Activated CD4-positive, alpha-beta T cell treated with anti-CD3 and anti-CD28 coated beads, Interleukin-2, amount 10 ng/mL, durations not matched to agents 7 days and 5 days (primary cell): ENCODE measurements around the gene FGF2. TPM values are rescaled to one million over a fixed set of nuclear protein-coding genes. Genes with fewer than 3 reads are reported as not detected.
"Not testable (repeated sequence)": the region's sequence is repeated elsewhere in the genome, so short reads cannot be mapped to it uniquely, and the experiment has no call there.

ENCODE experiments used
- CTCF ChIA-PET: fragments of 350-600 bp; sonication (Branson Sonifier 250); formaldehyde crosslinking; loops from one replicate; lab custom pipeline; 2021; ENCODE audit warnings: antibody characterized with exemption; lab: Charles Lee
- POLR2A ChIA-PET: fragments of 350-600 bp; sonication (Branson Sonifier 250); formaldehyde crosslinking; loops from one replicate; lab custom pipeline; 2021; ENCODE audit warnings: antibody characterized with exemption; lab: Charles Lee
- DNase-seq: peaks from one replicate; pipeline ENCODE4 v3.0.0-alpha.2; 2020
- H3K27ac Mint-ChIP-seq: one replicate; pipeline ENCODE4 v1.8.0; 2021; ENCODE audit warnings: mild to moderate bottlenecking, moderate library complexity, mixed read lengths
- H3K27me3 Mint-ChIP-seq: one replicate; pipeline ENCODE4 v1.8.0; 2021; ENCODE audit warnings: mixed read lengths
- H3K36me3 Mint-ChIP-seq: one replicate; pipeline ENCODE4 v1.8.0; 2021; ENCODE audit warnings: low read depth, mixed read lengths
- H3K4me1 Mint-ChIP-seq: one replicate; pipeline ENCODE4 v1.8.0; 2021; ENCODE audit warnings: mixed read lengths
- H3K4me3 Mint-ChIP-seq: one replicate; pipeline ENCODE4 v1.8.0; 2021; ENCODE audit warnings: mild to moderate bottlenecking, moderate library complexity, mixed read lengths
- H3K9me3 Mint-ChIP-seq: one replicate; pipeline ENCODE4 v1.8.0; 2021; ENCODE audit warnings: mixed read lengths
- total RNA-seq, 2 experiments: library from RNA; stranded (reverse); gene quantifications; one replicate each; pipeline ENCODE4 v1.2.3, GENCODE V29; 2021

FGF2 gene
- total RNA-seq, 2 experiments from 2014 or later = 0.02 TPM; not detected in 1

DNA sequence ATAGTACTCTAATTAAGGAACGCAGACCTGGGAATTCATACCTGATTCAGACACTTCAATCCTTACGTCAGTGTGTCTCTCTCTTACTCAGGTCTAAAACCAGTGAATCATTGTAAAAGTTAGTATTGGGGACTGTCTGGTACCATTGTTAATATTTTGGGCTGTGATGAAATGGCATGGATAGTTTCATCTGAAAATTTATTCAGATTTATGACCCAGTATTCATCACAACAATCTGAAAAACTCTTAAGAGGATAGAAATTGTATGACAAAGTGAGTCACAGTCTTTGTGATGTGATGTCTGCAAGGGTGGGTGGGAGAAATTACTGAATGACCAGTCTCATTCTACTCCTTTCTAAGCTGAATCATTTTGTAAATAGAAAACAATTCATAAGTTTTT lies 10.3 kb downstream of the FGF2 start:
- ChIA-PET CTCF (no interaction called here), POLR2A (no interaction called here)
- Mint-ChIP-seq H3K9me3 (no peaks in the 10 kb centered on the region), H3K4me3 (no peak overlapping the region), H3K36me3 (no peaks in the 10 kb centered on the region), H3K27me3 (peaks cover 29% of the 10 kb centered on the region), H3K4me1 (no peaks in the 10 kb centered on the region), H3K27ac (no peak overlapping the region)
- DNase-seq = no peak

DNA sequence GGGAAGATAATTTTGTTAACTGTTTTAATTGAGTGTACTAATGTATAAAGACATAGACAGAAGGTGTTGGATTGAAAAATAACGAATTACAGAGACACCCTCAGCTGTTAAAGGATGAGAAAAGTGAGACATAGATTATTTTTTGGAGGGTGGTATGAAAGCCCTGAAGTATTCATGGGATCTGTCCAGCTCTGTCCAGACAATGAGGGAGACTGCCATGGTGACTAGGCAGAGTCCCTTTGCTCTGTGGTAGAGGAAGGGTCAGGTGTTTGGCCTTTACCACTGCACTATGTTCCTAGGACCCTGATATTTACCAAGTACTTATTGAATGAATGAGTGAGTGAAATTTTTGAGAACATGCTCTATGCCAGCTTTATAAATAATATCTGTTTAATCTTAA lies 11.4 kb downstream of the FGF2 start:
- Mint-ChIP-seq H3K4me1 (no peaks in the 10 kb centered on the region), H3K36me3 (no peaks in the 10 kb centered on the region), H3K9me3 (no peaks in the 10 kb centered on the region), H3K4me3 (no peak overlapping the region), H3K27me3 (peaks cover 25% of the 10 kb centered on the region), H3K27ac (no peak overlapping the region)
- CTCF ChIA-PET = no interaction called here
- POLR2A ChIA-PET = no interaction called here
- no peak for DNase-seq

DNA sequence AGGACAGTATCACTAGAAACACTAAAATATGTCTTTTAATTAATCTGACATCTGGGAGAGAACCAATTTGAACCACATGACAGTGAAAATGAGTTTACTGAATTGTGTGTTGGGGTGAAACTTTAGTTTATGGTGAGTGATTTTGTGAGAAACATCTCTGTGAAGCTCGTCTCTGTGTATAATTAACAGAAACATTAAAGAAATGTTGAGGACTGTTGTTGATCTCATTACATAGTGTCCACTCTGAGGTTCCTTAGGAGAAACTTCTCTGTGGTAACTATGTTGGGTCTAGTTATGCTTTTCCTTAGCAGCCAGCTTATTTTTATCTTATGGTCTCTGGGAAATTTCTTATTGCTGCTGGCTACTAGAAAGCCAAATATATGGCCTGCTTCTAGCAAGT lies 15.8 kb downstream of the FGF2 start:
- H3K9me3 Mint-ChIP-seq = peaks cover 2% of the 10 kb centered on the region
- no peak overlapping the region for H3K4me3 Mint-ChIP-seq
- H3K27me3 Mint-ChIP-seq = peaks cover 19% of the 10 kb centered on the region
- DNase-seq = no peak
- ChIA-PET CTCF (no interaction called here), POLR2A (no interaction called here)
- no peak overlapping the region for H3K27ac Mint-ChIP-seq
- H3K36me3 Mint-ChIP-seq = no peaks in the 10 kb centered on the region
- H3K4me1 Mint-ChIP-seq = no peaks in the 10 kb centered on the region

DNA sequence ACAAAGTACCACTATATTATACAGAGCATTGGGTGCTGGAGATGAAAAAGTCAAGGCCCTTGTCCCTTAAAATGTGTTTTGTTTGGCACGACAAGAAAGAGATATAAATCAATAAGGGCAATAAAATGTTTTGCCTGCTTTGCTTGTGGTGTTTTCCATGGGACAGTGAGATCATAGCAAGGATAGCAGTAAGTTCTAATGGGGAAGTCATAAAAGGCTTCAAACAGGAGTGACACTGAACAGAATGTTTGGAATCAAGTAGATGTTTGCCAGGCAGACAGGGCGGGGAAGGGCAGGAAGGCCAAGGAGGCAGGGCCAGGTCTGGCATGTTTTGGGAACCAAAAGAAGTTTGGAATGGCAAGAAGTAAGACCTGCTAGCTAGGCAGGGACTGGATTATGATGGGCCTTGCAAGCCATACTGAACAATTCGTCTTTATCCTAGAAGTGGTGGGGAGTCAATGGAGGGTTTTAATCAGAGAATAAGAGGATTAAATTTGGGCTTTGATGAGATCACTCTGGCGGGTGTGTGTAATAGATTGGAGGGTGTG lies 16.4 kb downstream of the FGF2 start:
- Mint-ChIP-seq H3K36me3 (no peaks in the 10 kb centered on the region), H3K27ac (no peak overlapping the region), H3K4me1 (no peaks in the 10 kb centered on the region), H3K4me3 (no peak overlapping the region), H3K9me3 (peaks cover 2% of the 10 kb centered on the region), H3K27me3 (peaks cover 14% of the 10 kb centered on the region)
- ChIA-PET POLR2A (no interaction called here), CTCF (no interaction called here)
- DNase-seq = no peak

DNA sequence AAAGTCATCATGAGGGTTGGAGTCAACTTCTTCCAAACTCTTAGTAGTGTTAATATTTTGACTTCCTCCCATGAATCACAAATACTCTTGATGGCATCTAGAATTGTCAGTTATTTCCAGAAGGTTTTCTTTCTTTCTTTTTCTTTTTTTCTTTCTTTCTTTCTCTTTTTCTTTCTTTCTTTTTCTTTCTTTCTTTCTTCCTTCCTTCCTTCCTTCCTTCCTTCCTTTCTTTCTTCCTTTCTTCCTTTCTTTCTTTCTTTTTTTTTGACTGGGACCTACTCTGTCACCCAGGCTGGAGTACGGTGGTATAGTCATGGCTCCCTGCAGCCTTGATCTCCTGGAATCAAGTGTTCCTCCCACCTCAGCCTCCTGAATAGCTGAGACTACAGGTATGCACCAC lies 17.8 kb downstream of the FGF2 start:
- H3K36me3 Mint-ChIP-seq, H3K4me3 Mint-ChIP-seq, H3K9me3 Mint-ChIP-seq, DNase-seq, POLR2A ChIA-PET, H3K27ac Mint-ChIP-seq, H3K4me1 Mint-ChIP-seq, H3K27me3 Mint-ChIP-seq: not testable (repeated sequence)
- CTCF ChIA-PET = interaction anchor here (0.9 kb wide), 1 partner anchor 10 kb away, joined by 3 read pairs; no protein-coding TSS in a partner anchor

DNA sequence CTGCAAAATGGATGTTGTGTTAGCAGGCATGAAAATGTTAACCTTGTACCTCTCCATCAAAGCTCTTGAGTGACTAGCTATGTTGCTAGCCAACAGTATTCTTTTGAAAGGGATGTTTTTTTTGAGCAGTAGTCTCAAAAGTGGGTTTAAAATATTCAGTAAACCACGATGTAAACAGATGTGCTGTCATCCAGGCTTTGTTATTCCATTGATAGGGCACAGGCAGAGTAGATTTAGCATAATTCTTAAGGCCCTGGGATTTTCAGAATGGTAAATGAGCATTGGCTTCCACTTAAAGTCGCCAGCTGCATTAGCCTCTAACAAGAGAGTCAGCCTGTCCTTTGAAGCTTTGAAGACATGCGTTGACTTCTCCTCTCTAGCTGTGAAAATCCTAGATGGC lies 18.4 kb downstream of the FGF2 start:
- ChIA-PET CTCF (interaction anchor here (0.9 kb wide), 1 partner anchor 11 kb away, joined by 3 read pairs; no protein-coding TSS in a partner anchor), POLR2A (no interaction called here)
- Mint-ChIP-seq H3K4me3 (no peak overlapping the region), H3K4me1 (no peaks in the 10 kb centered on the region), H3K27ac (no peak overlapping the region), H3K9me3 (peaks cover 2% of the 10 kb centered on the region), H3K27me3 (peaks cover 8% of the 10 kb centered on the region), H3K36me3 (no peaks in the 10 kb centered on the region)
- DNase-seq = no peak

DNA sequence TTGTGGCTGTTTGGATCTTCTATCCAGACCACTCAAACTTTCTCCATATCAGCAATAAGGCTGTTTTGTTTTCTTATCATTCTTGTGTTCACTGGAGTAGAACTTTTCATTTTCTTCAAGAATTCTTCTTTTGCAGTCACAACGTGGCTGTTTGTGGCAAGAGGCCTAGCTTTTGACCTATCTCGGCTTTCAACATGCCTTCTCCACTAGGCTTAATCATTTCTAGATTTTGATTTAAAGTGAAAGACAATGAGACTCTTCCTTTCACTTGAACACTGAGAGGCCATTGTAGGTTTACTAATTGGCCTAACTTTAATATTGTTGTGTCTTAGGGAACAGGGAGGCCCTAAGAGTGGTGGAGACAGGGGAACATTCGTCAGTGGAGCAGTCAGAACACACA lies 19.1 kb downstream of the FGF2 start:
- ChIA-PET POLR2A (no interaction called here), CTCF (no interaction called here)
- no peaks in the 10 kb centered on the region for H3K4me1 Mint-ChIP-seq
- H3K9me3 Mint-ChIP-seq = peaks cover 2% of the 10 kb centered on the region
- no peak overlapping the region for H3K4me3 Mint-ChIP-seq
- no peak overlapping the region for H3K27ac Mint-ChIP-seq
- no peaks in the 10 kb centered on the region for H3K36me3 Mint-ChIP-seq
- H3K27me3 Mint-ChIP-seq = peaks cover 11% of the 10 kb centered on the region
- DNase-seq = no peak

DNA sequence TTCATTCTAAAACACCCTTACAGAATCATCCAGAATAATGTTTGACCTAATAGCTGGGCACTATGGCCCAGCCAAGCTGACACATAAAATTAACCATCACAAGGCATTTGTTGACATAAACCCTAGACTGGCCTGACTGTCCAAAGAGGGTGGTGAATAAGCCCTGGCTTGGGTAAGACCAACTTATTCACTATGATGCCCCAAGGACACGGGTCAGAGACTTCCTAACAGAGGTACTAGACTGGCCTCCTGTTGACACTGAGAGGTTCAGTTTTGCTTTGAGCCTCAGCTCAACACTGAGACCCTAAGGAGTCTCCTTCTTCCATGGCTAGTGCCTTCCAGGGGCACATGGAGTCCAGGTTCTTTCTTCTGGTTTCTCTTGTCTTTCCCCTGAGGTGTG lies 21.3 kb downstream of the FGF2 start:
- Mint-ChIP-seq H3K4me1 (no peaks in the 10 kb centered on the region), H3K27ac (no peak overlapping the region), H3K9me3 (peaks cover 2% of the 10 kb centered on the region), H3K36me3 (no peaks in the 10 kb centered on the region), H3K4me3 (no peak overlapping the region), H3K27me3 (peaks cover 13% of the 10 kb centered on the region)
- ChIA-PET POLR2A (no interaction called here), CTCF (interaction anchor here (0.8 kb wide), 1 partner anchor 14 kb away, joined by 3 read pairs; no protein-coding TSS in a partner anchor)
- no peak for DNase-seq

DNA sequence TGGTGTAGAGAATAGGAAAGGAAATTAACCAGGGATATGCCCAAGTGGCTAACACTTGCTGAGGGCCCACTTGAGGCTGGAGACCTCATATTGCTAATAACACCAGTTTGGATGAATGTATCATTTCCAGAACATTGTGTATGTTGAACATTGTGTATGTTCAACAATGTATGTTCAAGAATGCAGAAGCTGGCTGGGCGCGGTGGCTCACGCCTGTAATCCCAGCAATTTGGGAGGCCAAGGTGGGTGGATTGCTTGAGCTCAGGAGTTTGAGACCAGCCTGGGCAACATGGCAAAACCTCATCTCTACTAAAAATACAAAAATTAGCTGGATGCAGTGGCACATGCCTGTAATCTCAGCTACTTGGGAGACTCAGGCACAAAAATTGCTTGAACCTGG lies 23.2 kb downstream of the FGF2 start:
- H3K4me3 Mint-ChIP-seq, H3K4me1 Mint-ChIP-seq, H3K36me3 Mint-ChIP-seq, H3K9me3 Mint-ChIP-seq, POLR2A ChIA-PET, H3K27ac Mint-ChIP-seq, CTCF ChIA-PET, DNase-seq: not testable (repeated sequence)
- H3K27me3 Mint-ChIP-seq = peaks cover 14% of the 10 kb centered on the region

DNA sequence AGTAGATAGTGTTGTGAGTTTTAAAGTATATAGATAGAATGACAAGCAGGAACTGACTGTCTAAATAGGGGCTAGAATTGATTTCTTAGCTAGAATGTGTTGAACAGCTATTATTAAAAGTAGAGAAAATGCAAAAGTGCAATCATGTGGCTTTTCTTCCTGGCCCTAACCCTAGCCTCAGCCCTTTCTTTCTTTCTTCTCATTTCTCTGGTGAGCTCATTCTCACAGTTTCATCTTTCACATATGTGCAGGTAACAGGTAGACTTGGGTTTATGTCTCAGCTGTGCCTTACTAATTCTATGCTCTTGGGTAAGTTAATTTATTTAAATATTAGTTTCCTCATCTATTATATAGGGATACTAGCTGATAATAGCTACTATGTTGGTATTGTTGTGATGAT lies 24.9 kb downstream of the FGF2 start:
- no peak for DNase-seq
- Mint-ChIP-seq H3K36me3 (no peaks in the 10 kb centered on the region), H3K27ac (no peak overlapping the region), H3K9me3 (no peaks in the 10 kb centered on the region), H3K4me3 (no peak overlapping the region), H3K27me3 (peaks cover 18% of the 10 kb centered on the region), H3K4me1 (peaks cover 2% of the 10 kb centered on the region)
- POLR2A ChIA-PET = no interaction called here
- CTCF ChIA-PET = no interaction called here

DNA sequence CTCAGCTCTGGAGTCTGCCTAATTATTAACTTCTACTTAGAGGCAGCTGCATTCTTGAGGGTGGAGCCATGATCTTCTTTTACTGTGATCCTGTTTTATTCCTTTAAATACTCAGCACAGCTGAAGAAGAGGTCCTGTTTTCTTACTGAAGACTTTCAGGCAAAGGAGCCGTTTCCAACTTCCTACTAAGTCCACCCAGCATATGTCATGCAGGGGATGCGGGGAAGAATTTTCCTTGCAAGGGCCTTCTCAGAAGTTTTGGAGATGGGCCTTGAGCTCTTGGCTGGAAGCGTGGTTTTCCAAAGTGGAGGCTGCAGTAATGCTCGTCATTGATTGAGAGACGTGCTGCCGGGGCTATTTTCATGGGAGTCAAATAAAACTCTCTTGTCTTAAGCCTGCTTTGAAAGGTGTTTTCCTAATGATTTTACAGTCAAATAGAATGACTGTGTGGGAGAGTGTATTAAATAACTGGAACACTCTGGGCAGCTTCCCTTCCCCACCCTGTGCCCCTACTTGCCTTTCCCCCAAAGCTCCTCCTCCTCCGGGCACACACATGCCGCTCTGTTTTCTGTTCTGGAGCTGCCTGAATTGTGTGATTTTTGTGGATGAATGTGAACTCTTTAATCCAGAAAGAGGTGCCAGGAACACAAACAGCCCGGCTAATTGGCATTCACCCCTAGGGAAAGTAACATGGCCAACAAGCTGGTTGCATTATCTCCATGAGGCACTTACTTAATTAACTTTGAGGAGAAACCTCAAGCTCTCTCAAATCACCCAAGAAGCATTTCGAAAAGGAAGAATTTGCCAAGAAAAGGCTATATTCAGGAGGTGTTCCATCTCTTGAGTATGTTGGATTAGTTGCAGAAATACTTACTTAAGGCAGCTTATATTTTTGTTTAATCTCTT lies 28.1 kb downstream of the FGF2 start:
- Mint-ChIP-seq H3K27ac (no peak overlapping the region), H3K36me3 (no peaks in the 10 kb centered on the region), H3K4me3 (no peak overlapping the region), H3K4me1 (peaks cover 2% of the 10 kb centered on the region), H3K9me3 (no peaks in the 10 kb centered on the region), H3K27me3 (peaks cover 33% of the 10 kb centered on the region)
- ChIA-PET CTCF (no interaction called here), POLR2A (no interaction called here)
- no peak for DNase-seq

DNA sequence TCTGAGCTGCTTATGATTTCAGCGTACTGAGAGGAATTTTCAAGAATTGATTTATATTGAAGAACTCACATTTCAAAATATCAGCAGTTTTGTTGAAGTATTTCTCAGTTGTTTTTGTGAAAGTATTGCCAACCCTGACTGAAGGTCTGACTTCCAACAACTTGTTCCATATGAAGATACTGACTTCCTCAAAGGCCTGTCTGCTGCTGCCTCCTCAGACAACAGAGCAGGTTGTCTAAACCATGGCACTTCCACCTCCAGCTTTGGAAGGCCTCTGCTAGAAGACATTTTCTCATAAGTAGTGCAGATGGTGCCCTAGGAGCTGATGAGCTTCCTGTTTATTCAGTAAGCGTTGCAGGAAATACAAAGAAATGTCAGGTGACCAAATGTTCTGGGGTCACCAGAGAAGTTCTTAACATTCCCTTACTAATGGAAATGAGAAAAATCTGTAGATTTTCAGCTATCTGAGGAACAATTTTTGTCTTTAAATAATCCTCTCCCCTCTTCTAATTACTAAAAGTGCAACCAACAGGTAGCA lies 28.8 kb downstream of the FGF2 start:
- Mint-ChIP-seq H3K4me3 (no peak overlapping the region), H3K9me3 (no peaks in the 10 kb centered on the region), H3K4me1 (peaks cover 2% of the 10 kb centered on the region), H3K27me3 (peaks cover 32% of the 10 kb centered on the region), H3K27ac (no peak overlapping the region), H3K36me3 (no peaks in the 10 kb centered on the region)
- POLR2A ChIA-PET = no interaction called here
- DNase-seq = no peak
- CTCF ChIA-PET = no interaction called here

DNA sequence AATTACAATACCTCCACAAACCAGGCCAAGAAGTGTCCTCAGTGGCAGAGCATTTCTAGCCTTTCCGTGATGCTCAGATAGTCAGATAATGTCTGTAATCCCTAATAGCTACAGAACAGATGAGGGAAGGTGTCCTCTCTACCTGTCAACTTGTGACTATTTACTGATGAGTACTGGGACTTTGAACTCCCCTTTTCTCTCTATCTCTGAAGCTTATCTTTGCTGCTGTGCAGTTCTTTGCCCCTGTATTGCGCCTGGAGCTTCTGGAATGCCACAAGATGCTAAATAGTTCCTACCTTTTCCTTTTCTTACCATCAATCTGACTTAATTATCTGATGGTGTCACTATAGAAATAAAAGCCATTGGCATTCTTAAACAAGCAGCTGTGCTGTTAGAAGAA lies 30.5 kb downstream of the FGF2 start:
- ChIA-PET CTCF (no interaction called here), POLR2A (no interaction called here)
- Mint-ChIP-seq H3K27me3 (peaks cover 43% of the 10 kb centered on the region), H3K36me3 (no peaks in the 10 kb centered on the region), H3K4me1 (peaks cover 2% of the 10 kb centered on the region), H3K27ac (no peak overlapping the region), H3K9me3 (no peaks in the 10 kb centered on the region), H3K4me3 (no peak overlapping the region)
- no peak for DNase-seq
